AG09309 (cell line): ENCODE results near the gene DGKG.
A peak's percentile ranks its signal among the peaks of the same experiment; 100 is the strongest.

Experiments used
- DNase-seq: peaks from one replicate; pipeline ENCODE4 v3.0.0-alpha.2; 2010; ENCODE audit warnings: low read depth
- H3K4me3 ChIP-seq: 2 replicates; pipeline ENCODE4 v1.5.1; 2011; ENCODE audit warnings: mild to moderate bottlenecking, low read depth, low read length, moderate library complexity; ENCODE audit not compliant: control insufficient read depth
- TF ChIP-seq, protein P1 (sequence below): IDR thresholded peaks from 2 replicates; pipeline ENCODE4 v1.5.1; 2011; ENCODE audit warnings: mild to moderate bottlenecking, low read depth, low read length, inconsistent platforms; ENCODE audit not compliant: insufficient read depth, control insufficient read depth; ENCODE audit errors: missing control alignments

DGKG gene

DNA sequence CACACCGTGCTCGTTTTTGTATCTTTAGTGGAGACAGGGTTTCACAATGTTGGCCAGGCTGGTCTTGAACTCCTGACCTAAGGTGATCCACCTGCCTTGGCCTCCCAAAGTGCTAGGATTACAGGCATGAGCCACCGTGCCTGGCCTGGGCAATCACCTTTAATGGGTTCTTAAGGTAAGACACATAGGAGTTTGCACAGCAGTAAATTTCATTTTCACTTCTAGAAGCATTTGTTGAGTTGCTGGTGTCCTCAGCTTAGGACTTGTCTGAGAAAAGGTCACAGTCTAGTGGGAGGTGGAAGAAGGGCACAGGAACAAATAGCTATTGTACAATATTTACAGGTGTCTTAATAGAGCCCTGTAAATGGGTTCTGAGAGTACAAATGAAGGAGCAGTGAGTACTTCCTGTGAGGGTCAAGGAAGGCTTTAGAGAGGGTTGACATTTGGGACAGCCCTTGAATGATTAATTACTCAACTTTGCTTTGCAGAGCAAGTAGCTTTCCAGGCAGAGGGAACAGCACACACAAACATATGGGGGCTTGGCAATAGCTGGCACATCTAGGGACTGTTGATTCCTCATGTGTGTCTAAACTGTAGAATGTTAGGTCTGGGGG is 244.4 kb downstream of the DGKG start:
- no peak for DNase-seq
- TF ChIP-seq, protein P1, sequence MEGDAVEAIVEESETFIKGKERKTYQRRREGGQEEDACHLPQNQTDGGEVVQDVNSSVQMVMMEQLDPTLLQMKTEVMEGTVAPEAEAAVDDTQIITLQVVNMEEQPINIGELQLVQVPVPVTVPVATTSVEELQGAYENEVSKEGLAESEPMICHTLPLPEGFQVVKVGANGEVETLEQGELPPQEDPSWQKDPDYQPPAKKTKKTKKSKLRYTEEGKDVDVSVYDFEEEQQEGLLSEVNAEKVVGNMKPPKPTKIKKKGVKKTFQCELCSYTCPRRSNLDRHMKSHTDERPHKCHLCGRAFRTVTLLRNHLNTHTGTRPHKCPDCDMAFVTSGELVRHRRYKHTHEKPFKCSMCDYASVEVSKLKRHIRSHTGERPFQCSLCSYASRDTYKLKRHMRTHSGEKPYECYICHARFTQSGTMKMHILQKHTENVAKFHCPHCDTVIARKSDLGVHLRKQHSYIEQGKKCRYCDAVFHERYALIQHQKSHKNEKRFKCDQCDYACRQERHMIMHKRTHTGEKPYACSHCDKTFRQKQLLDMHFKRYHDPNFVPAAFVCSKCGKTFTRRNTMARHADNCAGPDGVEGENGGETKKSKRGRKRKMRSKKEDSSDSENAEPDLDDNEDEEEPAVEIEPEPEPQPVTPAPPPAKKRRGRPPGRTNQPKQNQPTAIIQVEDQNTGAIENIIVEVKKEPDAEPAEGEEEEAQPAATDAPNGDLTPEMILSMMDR, result no peak
- H3K4me3 ChIP-seq, result no peak overlapping the region

DNA sequence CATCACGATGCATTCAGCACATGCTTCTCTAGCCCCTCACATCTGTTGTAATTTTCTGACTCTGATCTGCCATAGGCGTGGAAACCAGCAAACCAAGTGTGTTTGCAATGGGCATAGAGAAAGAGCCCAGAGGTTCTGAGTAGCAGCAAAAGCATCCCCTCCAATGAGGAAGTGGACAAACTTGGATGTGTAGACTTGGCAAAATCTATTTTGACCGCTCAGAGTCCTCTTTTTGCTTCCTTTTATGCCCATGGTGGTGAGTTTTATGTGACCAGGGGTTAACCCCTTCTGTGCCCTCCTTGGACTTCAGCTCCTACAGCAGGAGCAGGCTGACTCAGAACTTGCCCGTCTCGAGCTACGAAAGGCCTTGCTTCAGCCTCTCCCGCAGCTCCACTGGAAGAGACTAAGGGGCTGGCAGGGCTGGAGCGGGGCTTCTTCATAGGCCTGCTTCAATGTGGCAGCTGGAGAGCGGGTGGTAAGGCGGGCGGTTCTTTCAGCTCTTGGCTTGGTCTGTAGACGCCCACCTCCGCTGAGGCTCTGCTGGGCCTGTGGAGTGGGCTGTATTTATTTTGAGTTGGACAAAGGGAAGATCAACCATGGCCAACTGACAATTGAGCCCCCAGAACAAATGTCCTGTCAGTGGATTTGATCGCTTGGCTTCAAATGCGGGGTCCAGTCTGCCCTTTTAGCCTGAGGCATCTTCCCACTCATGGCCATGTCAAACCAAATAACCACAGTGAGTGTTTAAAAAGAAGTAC is 246.6 kb downstream of the DGKG start:
- H3K4me3 ChIP-seq, result no peak overlapping the region
- no peak for DNase-seq
- TF ChIP-seq, protein P1, result no peak

DNA sequence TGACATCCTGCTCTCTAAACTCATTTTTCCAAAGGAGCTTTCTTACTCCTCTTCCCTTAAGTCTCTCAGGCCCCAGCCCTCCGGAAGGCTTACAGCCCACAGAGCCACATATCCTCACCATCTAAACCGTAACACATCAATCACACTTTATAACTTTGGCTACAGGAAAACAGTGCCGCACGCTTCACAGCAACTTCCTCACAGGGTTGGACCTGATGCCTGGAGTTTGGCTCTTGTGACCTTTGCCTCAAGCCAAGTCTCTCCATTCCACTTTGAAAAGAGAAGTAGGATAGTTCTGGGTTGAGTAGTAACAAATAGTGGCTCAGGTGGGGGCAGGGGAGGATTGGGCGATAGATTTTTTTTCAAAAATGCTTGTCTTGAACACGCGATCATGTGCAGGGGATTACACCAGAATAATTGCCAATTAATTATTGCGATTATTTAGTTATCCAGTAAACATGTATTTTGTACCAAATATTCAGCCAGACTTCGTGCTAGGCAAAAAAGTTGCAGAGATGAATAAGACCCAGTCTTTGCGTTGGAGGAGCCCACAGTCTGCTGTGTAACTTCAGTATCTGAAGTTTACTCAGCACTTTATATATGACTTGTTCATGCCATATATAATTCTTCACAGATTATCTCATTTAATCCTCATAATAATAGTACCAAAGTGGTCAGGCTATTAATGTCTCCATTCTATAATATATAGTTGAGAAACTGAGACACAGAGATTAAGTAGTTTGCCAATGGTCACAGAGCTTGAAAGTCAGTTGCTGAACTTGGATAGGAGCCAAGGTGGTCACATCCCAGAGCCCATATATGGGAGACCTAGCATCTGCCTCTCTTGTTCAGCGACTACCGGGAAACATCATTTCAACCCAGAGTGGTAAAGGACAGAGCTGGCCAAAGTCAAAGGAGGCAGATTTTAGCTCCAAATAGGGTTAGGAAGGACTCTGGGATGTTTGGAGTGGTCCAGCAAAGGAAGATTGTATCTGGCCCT is 250.8 kb downstream of the DGKG start:
- no peak for DNase-seq
- TF ChIP-seq, protein P1, result no peak

DNA sequence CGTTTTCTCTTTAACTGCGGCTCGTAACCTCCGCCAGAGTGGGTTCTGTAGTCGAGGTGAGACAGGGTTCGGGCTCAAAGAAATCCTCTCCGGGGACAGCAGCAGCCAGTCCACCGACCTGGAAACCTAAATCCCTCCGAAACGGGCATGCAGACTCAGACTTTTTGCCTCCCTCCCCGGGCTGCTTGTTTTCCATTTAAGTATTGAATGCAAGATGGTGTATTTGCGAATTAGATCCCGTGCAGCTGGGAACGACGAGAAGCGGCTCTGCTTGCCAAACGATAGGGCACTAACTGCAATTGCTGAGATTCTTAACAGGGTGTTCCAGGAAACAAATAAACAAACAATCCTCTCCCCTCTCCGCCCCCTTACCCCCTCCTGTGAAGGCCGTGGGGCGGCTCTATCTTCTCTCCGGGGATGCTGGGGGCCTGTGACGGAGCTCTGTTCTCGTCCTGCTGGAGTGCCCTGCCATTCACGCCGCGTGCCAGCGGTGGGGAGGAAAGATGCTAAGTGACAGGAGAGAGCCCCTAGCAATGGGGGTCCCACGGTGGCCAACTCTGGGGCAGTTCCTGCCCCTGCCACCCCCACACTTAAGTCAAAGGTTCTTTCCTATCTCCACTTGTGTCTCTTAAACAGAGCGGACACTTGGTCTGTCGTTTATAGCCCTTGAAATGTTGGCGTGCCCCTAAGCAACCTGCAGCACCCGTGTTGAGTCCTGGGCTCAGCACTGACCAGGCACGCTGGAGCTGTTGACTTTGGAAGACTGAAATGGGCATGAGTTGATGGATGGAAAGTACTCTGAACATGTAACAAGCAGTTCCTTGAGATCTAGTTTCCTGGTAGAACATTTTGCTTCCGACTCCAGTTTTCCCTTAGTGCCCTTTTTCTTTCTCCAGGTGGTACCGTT is 251.9 kb downstream of the DGKG start:
- no peak for DNase-seq
- TF ChIP-seq, protein P1, result no peak
- peak overlapping the region; percentile 53 for H3K4me3 ChIP-seq

More for the DNA sequence above, 250.8 kb downstream of the DGKG start:
- no peak overlapping the region for H3K4me3 ChIP-seq

DNA sequence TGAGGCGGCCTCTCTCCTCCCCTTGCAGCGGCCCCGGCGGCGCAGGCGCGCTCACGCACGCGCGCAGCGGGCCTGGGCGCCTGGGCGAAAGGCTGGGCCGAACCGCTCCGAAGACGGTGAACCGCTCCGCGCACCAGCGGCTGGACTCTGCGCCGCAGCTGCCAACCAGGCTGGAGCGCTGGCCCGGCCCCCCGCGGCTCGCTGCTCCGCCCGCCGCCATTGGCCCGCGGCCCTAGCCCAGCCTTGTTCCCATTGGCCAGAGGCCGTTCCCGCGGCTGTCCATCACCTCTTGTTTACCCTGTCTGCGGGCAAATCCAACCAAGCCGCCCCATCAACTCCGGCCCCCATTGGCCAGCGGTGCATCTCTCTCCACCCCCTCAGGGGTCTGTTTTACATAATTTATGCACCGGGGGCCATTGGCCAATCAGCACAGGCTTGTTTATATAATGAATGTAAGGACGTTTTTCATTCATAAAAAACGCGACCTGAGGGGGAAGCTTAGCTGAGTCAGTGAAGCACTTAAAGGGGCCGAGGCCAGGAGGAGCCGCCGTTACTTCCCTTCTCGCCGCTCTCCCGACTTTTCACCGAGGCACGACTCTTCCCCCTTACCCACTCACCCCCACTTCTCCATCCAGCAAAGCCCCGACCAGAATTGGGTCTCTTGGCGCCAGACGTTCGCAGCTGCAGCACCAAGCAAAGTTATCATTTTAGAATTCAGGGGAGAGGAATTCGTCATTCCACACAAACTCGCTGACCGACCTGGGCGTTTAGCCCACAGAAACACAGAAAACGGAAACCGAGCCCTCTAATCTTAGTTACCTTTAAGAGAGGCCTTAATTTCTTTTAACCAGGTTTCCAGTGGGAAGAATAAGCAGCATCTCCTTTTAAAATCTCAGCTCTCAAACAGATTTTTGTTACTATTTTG is 252.8 kb downstream of the DGKG start, which contains the start of gene ETV5:
ETV5 (minus strand) TSS at position 149 of the 925 bp plus-strand sequence. CDS start 3,221 bp downstream, outside the sequence.
- peak within 1 kb of the TSS; percentile 72 for H3K4me3 ChIP-seq
- TF ChIP-seq, protein P1, result no peak
- peak; percentile 99 for DNase-seq
